Measurements from ENCODE around the gene PRND.

GRCh38 chr20:4710106-4710475, 11.6 kb upstream of the PRND start:
- TF ChIP-seq MAX (IDR thresholded peaks at IDR 0.05) (no peak), SAP30 (IDR thresholded peaks at IDR 0.05; ENCODE audit: insufficient read depth, insufficient replicate concordance, low read length) (no peak), TBP (IDR thresholded peaks at IDR 0.05; ENCODE audit: low read depth, low read length) (no peak), JUND (IDR thresholded peaks at IDR 0.05; ENCODE audit: low read length) (no peak), ASH2L (IDR thresholded peaks at IDR 0.05; ENCODE audit: low read length) (no peak), CTCF (IDR thresholded peaks at IDR 0.05; ENCODE audit: control extremely low read depth in 1 of 3, insufficient read depth in 1 of 3, low read depth in 1 of 3, low read length in 3 of 3) (no peak), YY1 (IDR thresholded peaks at IDR 0.05; ENCODE audit: low read depth, low read length) (no peak), EZH2 (IDR thresholded peaks at IDR 0.05; ENCODE audit: low read depth, low read length, severe bottlenecking) (no peak), FOSL1 (IDR thresholded peaks at IDR 0.05; ENCODE audit: insufficient read depth, low read depth, low read length) (no peak), SIX5 (IDR thresholded peaks at IDR 0.05; ENCODE audit: low read depth, low read length) (no peak)
